ENCODE measurements around the gene PTPN13.

GRCh38 chr4:86704601-86705000 is 110.5 kb downstream of the PTPN13 start:
- TF ChIP-seq CTCF (IDR thresholded peaks at IDR 0.05), result no peak
- no peak for TF ChIP-seq EZH2 (IDR thresholded peaks at IDR 0.05)
